GM23338 (cell line): Measurements from ENCODE around the gene SULT1C2. TPM values are rescaled to one million over a fixed set of nuclear protein-coding genes. Genes with fewer than 3 reads are reported as not detected.

Experiments
- ATAC-seq: fragments of 200-7000 bp; cut with Tn5 transposase; 3 replicates; pipeline ENCODE4 v1.9.1; 2020
- DNase-seq: peaks from one replicate; pipeline ENCODE4 v3.0.0-alpha.2; 2015; ENCODE audit warnings: low spot score
- H2AFZ ChIP-seq: fragments of 200-600 bp; sonication (generic); 2 replicates; pipeline ENCODE4 v1.8.0; 2016; ENCODE audit warnings: antibody characterized with exemption, mild to moderate bottlenecking, moderate library complexity
- H3F3A ChIP-seq: fragments of 200-600 bp; sonication (generic); replicated peaks from 2 replicates; pipeline ENCODE4 v1.8.0; 2017; ENCODE audit warnings: antibody characterized with exemption, mixed run types, low read depth
- H3K27ac ChIP-seq: fragments of 200-600 bp; sonication (generic); 2 replicates; pipeline ENCODE4 v1.6.1; 2016; ENCODE audit warnings: low read depth
- H3K27me3 ChIP-seq: fragments of 200-600 bp; sonication (generic); 2 replicates; pipeline ENCODE4 v1.8.0; 2016; ENCODE audit warnings: mild to moderate bottlenecking, mixed run types, moderate library complexity; ENCODE audit not compliant: insufficient read depth
- H3K36me3 ChIP-seq: fragments of 200-600 bp; sonication (generic); 2 replicates; pipeline ENCODE4 v1.8.0; 2016; ENCODE audit warnings: mild to moderate bottlenecking; ENCODE audit not compliant: insufficient read depth
- H3K4me1 ChIP-seq: fragments of 200-600 bp; sonication (generic); 2 replicates; pipeline ENCODE4 v1.8.0; 2016; ENCODE audit warnings: mild to moderate bottlenecking, moderate library complexity; ENCODE audit not compliant: insufficient read depth
- H3K4me2 ChIP-seq: fragments of 200-600 bp; sonication (generic); 2 replicates; pipeline ENCODE4 v1.7.1; 2017; ENCODE audit warnings: mixed run types
- H3K4me3 ChIP-seq: fragments of 200-600 bp; sonication (generic); 2 replicates; pipeline ENCODE4 v1.6.1; 2016; ENCODE audit warnings: mixed run types
- H3K79me2 ChIP-seq: fragments of 200-600 bp; sonication (generic); replicated peaks from 2 replicates; pipeline ENCODE4 v1.8.0; 2017; ENCODE audit warnings: mild to moderate bottlenecking; ENCODE audit not compliant: insufficient read depth
- H3K9me2 ChIP-seq: fragments of 200-600 bp; sonication (generic); 2 replicates; pipeline ENCODE4 v1.8.0; 2017; ENCODE audit not compliant: insufficient read depth
- H4K20me1 ChIP-seq: fragments of 200-600 bp; sonication (generic); replicated peaks from 2 replicates; pipeline ENCODE4 v1.8.0; 2017; ENCODE audit warnings: mild to moderate bottlenecking; ENCODE audit not compliant: insufficient read depth
- H3K27ac Mint-ChIP-seq: 2 replicates; pipeline ENCODE4 v1.8.0; 2020; ENCODE audit warnings: inconsistent platforms, mild to moderate bottlenecking, moderate library complexity, mixed read lengths
- H3K27me3 Mint-ChIP-seq: 3 replicates; pipeline ENCODE4 v1.8.0; 2022; ENCODE audit warnings: low read depth, mild to moderate bottlenecking, moderate library complexity, mixed read lengths, inconsistent platforms; ENCODE audit not compliant: insufficient read depth, poor library complexity
- H3K36me3 Mint-ChIP-seq: 3 replicates; pipeline ENCODE4 v1.8.0; 2021; ENCODE audit warnings: low read depth, mild to moderate bottlenecking, inconsistent platforms, moderate library complexity, mixed read lengths
- H3K4me1 Mint-ChIP-seq: 3 replicates; pipeline ENCODE4 v1.8.0; 2020; ENCODE audit warnings: mild to moderate bottlenecking, inconsistent platforms, mixed read lengths
- H3K4me3 Mint-ChIP-seq: 3 replicates; pipeline ENCODE4 v1.8.0; 2021; ENCODE audit warnings: moderate library complexity, mild to moderate bottlenecking, inconsistent platforms, mixed read lengths
- H3K9me3 Mint-ChIP-seq: 3 replicates; pipeline ENCODE4 v1.8.0; 2020; ENCODE audit warnings: moderate library complexity, mild to moderate bottlenecking, inconsistent platforms, mixed read lengths
- CREB1 ChIP-seq: fragments of 250-450 bp; sonication (Bioruptor Pico); IDR thresholded peaks from 2 replicates; pipeline ENCODE4 v1.5.0; 2020; ENCODE audit warnings: low read depth, mild to moderate bottlenecking, moderate library complexity
- ETS1 ChIP-seq: IDR thresholded peaks from 2 replicates; pipeline ENCODE4 v1.6.1; 2016; ENCODE audit warnings: antibody characterized with exemption
- EZH2 ChIP-seq: fragments of 200-600 bp; sonication (generic); IDR thresholded peaks from one replicate; pipeline ENCODE4 v1.8.0; 2017; ENCODE audit warnings: antibody characterized with exemption, mild to moderate bottlenecking, low read depth; ENCODE audit not compliant: unreplicated experiment
- JUNB ChIP-seq: IDR thresholded peaks from one replicate; pipeline ENCODE4 v1.6.1; 2016; ENCODE audit warnings: antibody characterized with exemption; ENCODE audit not compliant: unreplicated experiment
- REST ChIP-seq: IDR thresholded peaks from one replicate; pipeline ENCODE4 v1.6.1; 2018; ENCODE audit warnings: antibody characterized with exemption; ENCODE audit not compliant: unreplicated experiment
- STAT1 ChIP-seq: IDR thresholded peaks from one replicate; pipeline ENCODE4 v1.6.1; 2016; ENCODE audit warnings: antibody characterized with exemption; ENCODE audit not compliant: unreplicated experiment
- ZNF114 ChIP-seq: fragments of 250-450 bp; sonication (Bioruptor Pico); IDR thresholded peaks from 2 replicates; pipeline ENCODE4 v1.5.0; 2020; ENCODE audit warnings: mild to moderate bottlenecking, moderate library complexity
- polyA plus RNA-seq: library from polyadenylated mRNA; unstranded; fragments of >200 nt; fragmentation: Nextera tagmentation; extraction: Ambion mirVana; gene quantifications from 2 replicates; pipeline ENCODE4 v1.2.1, GENCODE V29; 2016
- total RNA-seq: library from RNA; depleted of rRNA; stranded (reverse); fragments of >200 nt; shearing (Covaris generic); gene quantifications from 2 replicates; pipeline ENCODE4 v1.2.3, GENCODE V29; 2014

Gene SULT1C2
- total and polyA plus RNA-seq, 2 experiments from 2014 or later: 0.69 to 1.9 TPM

GRCh38 chr2:108239786-108240185, 48.9 kb upstream of the SULT1C2 start, which contains the start of gene SULT1C3 (continued):
- TF ChIP-seq REST: no peak
- no peak for TF ChIP-seq EZH2
- TF ChIP-seq JUNB: no peak
- no peak for TF ChIP-seq STAT1

- Histone ChIP-seq H4K20me1 (no peaks in the 10 kb centered on the region), H3K27me3 (no peaks in the 10 kb centered on the region), H2AFZ (no peak overlapping the region), H3F3A (no peaks in the 10 kb centered on the region), H3K4me3 (no peak overlapping the region), H3K27ac (no peak overlapping the region), H3K9me2 (no peaks in the 10 kb centered on the region), H3K36me3 (peaks cover 8% of the 10 kb centered on the region; the same call in 1 of the 2 replicates), H3K79me2 (no peaks in the 10 kb centered on the region), H3K4me1 (no peaks in the 10 kb centered on the region), H3K4me2 (no peak overlapping the region)
- Mint-ChIP-seq H3K27ac (no peak overlapping the region), H3K4me1 (no peaks in the 10 kb centered on the region), H3K9me3 (peaks cover 69% of the 10 kb centered on the region), H3K27me3 (no peaks in the 10 kb centered on the region), H3K4me3 (no peak overlapping the region), H3K36me3 (peaks cover 30% of the 10 kb centered on the region; the same call in 2 of the 3 replicates)
- DNase-seq (no peak), ATAC-seq (no peak)
- TF ChIP-seq ETS1 (no peak), REST (no peak), ZNF114 (CRISPR knock-in tag) (no peak), CREB1 (CRISPR knock-in tag) (no peak)
Measured at GRCh38 chr2:108240966-108241365, 47.7 kb upstream of the SULT1C2 start.
